Muscle of leg (tissue), 11 donors: Measurements from ENCODE around the gene SPIB. TPM values are rescaled to one million over a fixed set of nuclear protein-coding genes. Genes with fewer than 3 reads are reported as not detected.
"Not testable (repeated sequence)": the region's sequence is repeated elsewhere in the genome, so short reads cannot be mapped to it uniquely, and the experiment has no call there.

Source experiments
- DNase-seq: peaks from one replicate; pipeline ENCODE4 v3.0.0; 2013
- H3K27ac ChIP-seq: one replicate; pipeline ENCODE4 v1.5.1; 2013; ENCODE audit warnings: mild to moderate bottlenecking, low read length, control low read depth
- H3K27me3 ChIP-seq: one replicate; pipeline ENCODE4 v1.6.1; 2013; ENCODE audit warnings: low read length; ENCODE audit not compliant: control insufficient read depth, insufficient read depth
- H3K36me3 ChIP-seq: one replicate; pipeline ENCODE4 v1.6.1; 2013; ENCODE audit warnings: low read length; ENCODE audit not compliant: control insufficient read depth, insufficient read depth
- H3K4me1 ChIP-seq: one replicate; pipeline ENCODE4 v1.6.1; 2013; ENCODE audit warnings: low read length; ENCODE audit not compliant: control insufficient read depth, insufficient read depth
- H3K4me3 ChIP-seq: one replicate; pipeline ENCODE4 v1.5.1; 2013; ENCODE audit warnings: low read length, control low read depth
- H3K9me3 ChIP-seq: replicated peaks from 2 replicates; pipeline ENCODE4 v1.6.1; 2013; ENCODE audit warnings: low read depth, low read length; ENCODE audit not compliant: control insufficient read depth
- WGBS: methylation state at CpG from one replicate; pipeline ENCODE4 v1.1.5; 2013; ENCODE audit warnings: missing lambda C conversion rate; ENCODE audit not compliant: insufficient coverage; 5-methylcytosine and 5-hydroxymethylcytosine counted together
- polyA plus RNA-seq, 8 donors: library from polyadenylated mRNA; unstranded; fragments of 120-200 nt; gene quantifications; one replicate each; pipeline versions ENCODE4 v1.2.1 to v1.2.3, GENCODE V29; 2013; ENCODE audit warnings: inconsistent platforms in 1 of 8, low replicate concordance in 1 of 8; ENCODE audit not compliant: insufficient read length in 8 of 8, insufficient read depth in 1 of 8
- total RNA-seq: library from RNA; stranded (reverse); fragments of 120-200 nt; gene quantifications from one replicate; pipeline ENCODE4 v1.2.4, GENCODE V29; 2013

SPIB gene
- total and polyA plus RNA-seq, 9 donors: 0.04 to 0.96 (median 0.50) TPM

DNA sequence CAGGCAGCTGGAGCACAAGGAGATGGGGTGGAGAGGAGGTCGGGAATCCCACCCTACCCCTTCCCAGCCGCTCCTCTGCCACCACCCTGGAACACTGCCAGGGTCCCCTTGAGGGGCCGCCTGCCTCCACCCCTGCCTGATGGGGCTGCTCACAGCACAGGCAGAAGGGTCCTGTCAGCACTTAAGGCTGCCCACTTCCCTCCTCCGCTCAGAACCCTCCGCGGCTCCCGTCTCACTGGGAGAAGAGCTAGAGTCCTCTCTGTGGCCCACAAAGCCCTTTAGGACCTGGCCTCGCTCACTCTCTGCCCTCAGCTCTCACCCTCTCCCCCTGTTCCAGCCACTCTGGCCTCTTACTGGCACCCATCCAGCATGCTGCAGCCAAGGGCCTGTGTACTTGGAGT lies 38.0 kb upstream of the SPIB start:
- peaks cover 53% of the 10 kb centered on the region for H3K36me3 ChIP-seq
- WGBS: 74% methylated on average over 7 of the region's 8 CpGs
- no peak for DNase-seq
- H3K4me3 ChIP-seq: no peak overlapping the region
- peak overlapping the region; percentile 13 for H3K27ac ChIP-seq
- H3K27me3 ChIP-seq: no peaks in the 10 kb centered on the region
- H3K9me3 ChIP-seq: no peaks in the 10 kb centered on the region
- H3K4me1 ChIP-seq: peaks cover 31% of the 10 kb centered on the region

DNA sequence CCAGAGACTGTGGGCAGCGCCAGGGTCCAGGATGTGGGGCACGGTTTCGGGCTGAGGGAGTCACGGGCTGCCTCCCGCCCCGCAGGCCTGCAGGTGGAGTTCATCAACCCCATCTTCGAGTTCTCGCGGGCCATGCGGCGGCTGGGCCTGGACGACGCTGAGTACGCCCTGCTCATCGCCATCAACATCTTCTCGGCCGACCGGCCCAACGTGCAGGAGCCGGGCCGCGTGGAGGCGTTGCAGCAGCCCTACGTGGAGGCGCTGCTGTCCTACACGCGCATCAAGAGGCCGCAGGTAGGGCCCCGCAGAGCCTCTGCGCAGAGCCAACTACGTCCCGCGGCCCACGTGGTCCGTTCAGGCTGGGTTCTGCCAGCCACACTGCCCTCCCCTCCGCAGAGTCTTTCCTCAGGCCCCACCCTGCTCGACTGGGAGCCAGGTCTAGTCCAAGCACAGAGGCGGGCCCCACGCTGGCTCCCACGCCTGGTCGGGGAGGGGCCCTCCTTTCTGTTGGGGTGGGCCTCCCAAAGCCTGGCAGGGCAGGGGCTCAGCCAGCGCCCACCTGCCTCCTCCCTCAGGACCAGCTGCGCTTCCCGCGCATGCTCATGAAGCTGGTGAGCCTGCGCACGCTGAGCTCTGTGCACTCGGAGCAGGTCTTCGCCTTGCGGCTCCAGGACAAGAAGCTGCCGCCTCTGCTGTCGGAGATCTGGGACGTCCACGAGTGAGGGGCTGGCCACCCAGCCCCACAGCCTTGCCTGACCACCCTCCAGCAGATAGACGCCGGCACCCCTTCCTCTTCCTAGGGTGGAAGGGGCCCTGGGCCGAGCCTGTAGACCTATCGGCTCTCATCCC lies 36.6 kb upstream of the SPIB start:
- Histone ChIP-seq H3K36me3 (peaks cover 57% of the 10 kb centered on the region), H3K4me3 (no peak overlapping the region), H3K4me1 (peaks cover 28% of the 10 kb centered on the region), H3K27me3 (no peaks in the 10 kb centered on the region), H3K27ac (no peak overlapping the region), H3K9me3 (no peaks in the 10 kb centered on the region)
- DNase-seq: no peak
- WGBS: 89% methylated on average over 57 of the region's 58 CpGs

DNA sequence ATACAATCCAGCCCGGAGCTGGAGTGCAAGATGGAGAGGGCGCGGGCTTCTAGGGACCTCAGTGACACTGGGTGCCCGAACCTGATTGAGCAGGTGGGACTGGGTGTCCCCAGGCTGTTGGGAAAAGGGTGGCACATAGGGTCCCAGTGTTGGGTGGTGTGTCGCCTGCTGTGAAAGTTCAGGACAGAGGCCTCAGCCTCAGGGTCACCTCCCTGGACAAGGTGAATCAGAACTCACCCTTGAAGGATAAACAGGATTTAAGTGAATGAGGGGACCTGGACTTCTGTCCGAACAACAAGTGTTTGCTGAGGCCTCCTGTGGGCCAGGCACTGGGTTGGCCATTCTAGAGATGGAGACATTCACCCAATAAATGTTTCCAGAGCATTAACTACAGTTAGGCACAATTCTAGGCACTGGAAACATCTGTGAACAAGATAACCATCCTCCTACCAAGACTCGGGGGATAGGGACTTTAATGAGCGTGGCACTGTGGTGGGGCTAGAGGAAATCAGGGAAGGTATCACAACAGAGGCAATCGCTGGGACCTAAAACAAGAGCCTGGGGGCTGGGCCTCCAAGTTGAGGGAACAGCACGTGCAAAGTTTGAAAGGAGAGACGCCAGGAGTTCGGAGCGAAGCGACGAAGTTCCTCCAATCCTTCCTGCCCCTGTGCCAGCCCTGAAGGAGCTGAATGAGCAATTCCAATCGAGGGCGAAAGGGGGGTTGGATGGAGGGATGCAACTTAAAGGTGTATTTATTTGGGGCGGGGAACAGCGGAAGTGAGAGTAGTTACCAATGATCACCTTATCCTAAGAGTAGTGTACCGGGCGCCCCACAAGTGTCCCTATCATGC lies 35.5 kb upstream of the SPIB start:
- Histone ChIP-seq H3K4me1 (peaks cover 27% of the 10 kb centered on the region), H3K9me3 (no peaks in the 10 kb centered on the region), H3K27me3 (no peaks in the 10 kb centered on the region), H3K4me3 (peak overlapping the region; percentile 82), H3K36me3 (peaks cover 52% of the 10 kb centered on the region), H3K27ac (peak overlapping the region; percentile 99)
- peak; percentile 51 for DNase-seq
- WGBS: 40% methylated on average over 17 of the region's 21 CpGs

DNA sequence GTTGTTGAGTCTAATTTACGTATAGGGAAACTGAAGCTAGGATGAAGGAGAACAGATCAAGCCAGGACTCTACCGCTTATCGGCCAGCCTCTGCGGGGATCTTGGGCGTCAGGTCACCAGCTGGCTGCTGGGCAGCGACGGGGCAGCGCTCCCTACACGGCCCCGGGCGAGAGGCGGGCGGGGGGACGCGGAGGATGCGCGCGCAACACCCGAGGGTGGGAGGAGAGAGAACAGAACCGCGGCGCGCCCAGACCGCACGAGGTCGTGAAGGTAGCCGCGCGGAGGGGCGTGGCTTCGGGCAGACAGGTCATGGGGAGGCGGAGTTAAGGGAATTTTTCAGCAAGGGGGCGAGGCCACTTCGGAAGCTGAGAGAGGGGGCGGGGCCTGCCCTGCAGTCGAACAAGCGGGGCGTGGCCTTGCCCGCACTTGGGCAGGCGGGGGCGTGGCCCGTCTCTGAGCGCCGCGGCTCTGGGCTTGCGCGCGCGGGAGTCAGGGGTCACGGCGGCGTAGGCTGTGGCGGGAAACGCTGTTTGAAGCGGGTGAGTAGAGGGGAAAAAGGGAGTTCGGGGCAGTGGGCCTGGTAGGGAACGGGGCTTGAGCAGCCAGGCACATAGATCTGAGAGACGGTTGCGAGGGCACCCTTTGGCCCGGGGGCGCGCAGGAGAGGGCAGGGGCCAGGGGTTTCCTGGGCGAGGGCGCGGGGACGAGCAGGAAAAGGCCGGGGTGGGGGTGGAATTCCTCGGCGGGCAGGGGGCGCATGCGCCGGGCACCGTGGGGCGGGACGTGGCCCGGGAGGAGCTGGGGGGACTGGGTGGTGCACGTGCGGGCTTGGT lies 34.7 kb upstream of the SPIB start, which contains the start of gene POLD1:
Gene POLD1, plus strand, starts transcription at position 496 of the 833 bp plus-strand sequence. CDS start 14,505 bp downstream, outside the sequence.
- H3K27me3 ChIP-seq: no peaks in the 10 kb centered on the region
- H3K36me3 ChIP-seq: peaks cover 43% of the 10 kb centered on the region
- H3K9me3 ChIP-seq: no peaks in the 10 kb centered on the region
- peaks cover 27% of the 10 kb centered on the region for H3K4me1 ChIP-seq
- WGBS: 1% methylated on average over 76 of the region's 78 CpGs
- DNase-seq: peak; percentile 97
- peak within 1 kb of the TSS; percentile 99 for H3K27ac ChIP-seq
- H3K4me3 ChIP-seq: peak within 1 kb of the TSS; percentile 82

DNA sequence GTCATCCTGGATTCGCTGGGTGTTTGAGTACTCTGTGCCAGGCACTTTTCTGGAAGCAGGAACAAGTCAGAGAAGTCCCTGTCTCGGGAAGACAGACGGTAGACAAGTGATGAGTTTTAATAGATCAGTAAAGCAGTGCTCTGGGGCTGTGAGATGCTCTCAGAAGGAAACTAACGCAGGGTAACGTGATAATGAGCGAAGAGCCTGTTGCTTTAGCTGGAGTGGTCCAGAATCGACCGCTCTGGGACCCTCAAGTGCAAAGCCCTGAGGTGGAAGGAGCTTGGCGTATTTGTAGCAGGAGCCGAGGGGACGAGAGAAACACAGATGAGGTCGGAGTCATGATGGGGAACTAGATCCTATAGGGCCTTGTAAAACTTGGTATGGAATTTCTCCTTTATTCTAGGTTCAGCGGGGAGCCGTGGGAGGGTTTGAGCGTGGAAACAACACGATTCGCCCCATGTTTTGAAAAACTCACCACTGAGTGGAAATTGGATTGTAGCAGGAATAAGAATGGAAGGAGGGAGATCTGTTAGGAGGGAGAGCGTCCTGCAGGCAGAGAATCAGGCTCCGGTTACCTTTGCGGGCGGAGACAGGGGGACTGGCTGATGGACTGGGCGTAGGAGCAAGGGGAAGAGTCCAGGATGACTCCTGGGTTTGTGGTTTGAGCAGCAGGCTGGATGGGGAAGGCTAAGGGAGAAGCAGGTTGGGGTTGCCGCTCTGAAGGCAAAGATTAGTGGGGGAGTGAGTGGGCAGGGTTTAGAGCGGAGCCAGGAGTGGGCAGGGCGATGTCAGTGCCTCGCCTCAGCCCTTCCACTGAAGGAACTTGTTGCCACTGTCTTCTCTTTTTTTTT lies 33.8 kb upstream of the SPIB start:
- 4% methylated on average over 22 of the region's 26 CpGs for WGBS
- H3K9me3 ChIP-seq: no peaks in the 10 kb centered on the region
- H3K27me3 ChIP-seq: no peaks in the 10 kb centered on the region
- peak overlapping the region; percentile 82 for H3K4me3 ChIP-seq
- peak; percentile 69 for DNase-seq
- peaks cover 27% of the 10 kb centered on the region for H3K4me1 ChIP-seq
- H3K36me3 ChIP-seq: peaks cover 35% of the 10 kb centered on the region
- H3K27ac ChIP-seq: peak overlapping the region; percentile 99

DNA sequence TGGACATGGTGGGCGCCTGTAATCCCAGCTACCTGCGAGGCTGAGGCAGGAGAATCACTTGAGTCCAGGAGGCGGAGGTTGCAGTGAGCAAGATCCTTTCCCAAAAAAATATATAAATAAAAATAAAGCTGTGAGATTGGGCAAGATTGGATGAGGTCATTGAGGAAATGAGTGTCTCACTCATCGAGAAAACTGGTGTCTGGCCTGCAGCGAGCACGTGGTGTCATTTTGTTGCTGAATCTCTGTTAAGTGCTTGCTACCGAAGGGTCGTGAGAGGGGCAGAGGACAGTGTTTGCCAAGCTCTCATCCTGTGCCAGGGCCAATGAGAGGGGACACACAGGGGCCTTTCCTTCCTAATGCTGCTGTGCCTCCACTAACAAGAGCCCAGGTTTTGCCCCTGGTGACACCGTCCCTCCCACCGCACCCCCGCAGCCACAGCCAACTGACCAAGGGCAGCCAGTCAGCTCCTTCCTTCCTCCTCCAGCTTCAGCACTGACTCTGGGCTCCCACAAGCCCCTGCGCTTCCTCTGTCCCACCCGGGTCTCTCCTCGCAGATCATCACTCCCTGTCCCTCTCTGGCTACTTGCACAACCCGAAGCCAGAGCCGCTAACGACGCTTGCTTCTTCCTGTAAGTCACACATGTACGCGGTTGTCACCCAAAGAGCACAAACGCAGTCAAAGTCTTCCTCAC lies 31.4 kb upstream of the SPIB start:
- WGBS: 79% methylated on average over 16 of the region's 21 CpGs
- DNase-seq: no peak
- Histone ChIP-seq H3K36me3 (peaks cover 12% of the 10 kb centered on the region), H3K27ac (no peak overlapping the region), H3K9me3 (no peaks in the 10 kb centered on the region), H3K4me3 (no peak overlapping the region), H3K27me3 (no peaks in the 10 kb centered on the region), H3K4me1 (peaks cover 17% of the 10 kb centered on the region)

DNA sequence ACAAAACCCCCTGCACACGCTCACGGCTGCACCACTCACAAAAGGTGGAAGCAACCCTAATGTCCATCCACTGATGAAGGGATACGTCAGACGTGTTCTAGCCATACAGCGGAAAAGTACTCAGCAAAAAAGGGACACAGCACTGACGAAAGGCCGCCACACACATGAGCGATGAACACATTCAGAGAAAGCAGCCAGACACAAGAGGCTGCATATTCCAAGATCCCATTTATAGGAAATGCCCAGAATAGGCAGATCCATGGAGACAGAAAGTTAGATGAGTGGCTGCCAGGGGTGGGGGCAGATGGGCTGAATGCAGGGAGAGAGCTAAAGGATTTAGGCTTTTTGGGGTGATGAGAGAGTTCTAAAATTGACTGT lies 30.9 kb upstream of the SPIB start:
- H3K27me3 ChIP-seq: no peaks in the 10 kb centered on the region
- peaks cover 17% of the 10 kb centered on the region for H3K4me1 ChIP-seq
- H3K36me3 ChIP-seq: peaks cover 7% of the 10 kb centered on the region
- DNase-seq: no peak
- H3K4me3 ChIP-seq: no peak overlapping the region
- WGBS: 96% methylated on average over 5 of the region's 8 CpGs
- no peaks in the 10 kb centered on the region for H3K9me3 ChIP-seq
- no peak overlapping the region for H3K27ac ChIP-seq

DNA sequence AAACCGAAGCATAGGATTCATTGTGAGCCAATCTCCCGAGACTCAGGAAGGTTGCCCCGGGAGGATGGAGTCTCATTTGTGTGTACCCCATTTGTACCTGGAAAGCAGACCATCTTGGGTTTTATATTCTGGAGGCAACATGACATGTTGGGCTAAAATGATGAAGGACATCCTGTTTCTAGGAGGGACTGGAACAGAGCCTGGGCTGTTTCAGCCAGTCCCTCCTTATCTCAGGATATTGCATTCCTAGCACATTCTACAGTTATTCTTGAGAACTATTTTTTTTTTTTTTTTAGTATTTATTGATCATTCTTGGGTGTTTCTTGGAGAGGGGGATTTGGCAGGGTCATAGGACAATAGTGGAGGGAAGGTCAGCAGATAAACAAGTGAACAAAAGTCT lies 28.4 kb upstream of the SPIB start:
- H3K27me3 ChIP-seq, H3K9me3 ChIP-seq, H3K36me3 ChIP-seq, H3K27ac ChIP-seq, DNase-seq, H3K4me3 ChIP-seq, H3K4me1 ChIP-seq: not testable (repeated sequence)
- no CpG with 5 or more reads among the region's 3 CpGs for whole genome bisulfite sequencing

DNA sequence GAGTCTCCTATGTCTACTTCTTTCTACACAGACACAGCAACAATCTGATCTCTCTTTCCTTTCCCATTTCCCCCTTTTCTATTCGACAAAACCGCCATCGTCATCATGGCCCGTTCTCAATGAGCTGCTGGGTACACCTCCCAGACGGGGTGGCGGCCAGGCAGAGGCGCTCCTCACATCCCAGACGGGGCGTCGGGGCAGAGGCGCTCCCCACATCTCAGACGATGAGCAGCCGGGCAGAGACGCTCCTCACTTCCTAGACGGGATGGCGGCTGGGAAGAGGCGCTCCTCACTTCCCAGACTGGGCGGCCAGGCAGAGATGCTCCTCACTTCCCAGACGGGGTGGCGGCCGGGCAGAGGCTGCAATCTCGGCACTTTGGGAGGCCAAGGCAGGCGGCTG lies 27.8 kb upstream of the SPIB start:
- H3K27ac ChIP-seq, H3K4me1 ChIP-seq, H3K4me3 ChIP-seq, H3K36me3 ChIP-seq, H3K27me3 ChIP-seq, H3K9me3 ChIP-seq, DNase-seq: not testable (repeated sequence)
- WGBS: 97% methylated on average over 15 of the region's 23 CpGs
